T-cell (primary cell): ENCODE data around the gene LILRA6. TPM values are rescaled to one million over a fixed set of nuclear protein-coding genes. Genes with fewer than 3 reads are reported as not detected.
"Not testable (repeated sequence)": the region's sequence is repeated elsewhere in the genome, so short reads cannot be mapped to it uniquely, and the experiment has no call there.

Source experiments
- ATAC-seq, 4 experiments: fragments of 200-7000 bp in 3 of 4; fragments of 150-1000 bp in 1 of 4; cut with Tn5 transposase; replicated peaks in 1 of 4; 1 replicate in 3 of 4; 2 replicates in 1 of 4; pipeline ENCODE4 v1.10.0; 2021; ENCODE audit warnings: moderate library complexity in 3 of 4, mild to moderate bottlenecking in 2 of 4, moderate number of reproducible peaks in 1 of 4
- CTCF ChIA-PET, 2 donors: fragments of 300-600 bp; sonication (Branson Sonifier 250); formaldehyde crosslinking; loops; one replicate each; lab custom pipeline; 2022; ENCODE audit warnings: antibody characterized with exemption in 2 of 2; lab: Charles Lee
- POLR2A ChIA-PET, 2 donors: fragments of 300-600 bp; sonication (Branson Sonifier 250); formaldehyde crosslinking; loops; one replicate each; lab custom pipeline; 2022; ENCODE audit warnings: antibody characterized with exemption in 2 of 2; lab: Charles Lee
- DNase-seq, 35 experiments: peaks; one replicate each; pipeline versions ENCODE4 v3.0.0 to v3.0.0-alpha.2; 2013 to 2023
- H3K27ac ChIP-seq: one replicate; pipeline ENCODE4 v1.5.1; 2013; ENCODE audit warnings: low read length
- H3K27me3 ChIP-seq, 2 experiments: replicated peaks in 1 of 2; 1 replicate in 1 of 2; 2 replicates in 1 of 2; pipeline versions ENCODE4 v1.6.1 to v1.7.0; 2013; ENCODE audit warnings: low read length in 1 of 2, mixed read lengths in 1 of 2; ENCODE audit not compliant: control insufficient read depth in 2 of 2, insufficient read depth in 2 of 2; ENCODE audit errors: extremely low read depth in 1 of 2
- H3K36me3 ChIP-seq, 2 donors: 1 replicate in 1 of 2; 2 replicates in 1 of 2; pipeline versions ENCODE4 v1.6.1 to v1.7.0; 2013; ENCODE audit warnings: low read length in 1 of 2; ENCODE audit not compliant: control insufficient read depth in 2 of 2, insufficient read depth in 1 of 2; ENCODE audit errors: extremely low read depth in 1 of 2
- H3K4me1 ChIP-seq, 2 experiments: 1 replicate in 1 of 2; 2 replicates in 1 of 2; pipeline versions ENCODE4 v1.6.1 to v1.7.0; 2013; ENCODE audit warnings: low read length in 2 of 2, mixed read lengths in 1 of 2; ENCODE audit not compliant: insufficient read depth in 2 of 2, control insufficient read depth in 1 of 2; ENCODE audit errors: extremely low read depth in 1 of 2
- H3K4me3 ChIP-seq, 2 donors: 1 replicate in 1 of 2; 2 replicates in 1 of 2; pipeline versions ENCODE4 v1.5.1 to v1.7.0; 2013; ENCODE audit warnings: mild to moderate bottlenecking in 2 of 2, low read length in 1 of 2, moderate library complexity in 1 of 2; ENCODE audit not compliant: control insufficient read depth in 1 of 2; ENCODE audit errors: extremely low read depth in 1 of 2
- H3K9me3 ChIP-seq: 2 replicates; pipeline ENCODE4 v1.7.0; 2013
- H3K27ac Mint-ChIP-seq, 2 donors: one replicate each; pipeline ENCODE4 v1.8.0; 2020 to 2021; ENCODE audit warnings: mild to moderate bottlenecking in 2 of 2, mixed read lengths in 2 of 2
- H3K27me3 Mint-ChIP-seq, 2 donors: one replicate each; pipeline ENCODE4 v1.8.0; 2021 to 2022; ENCODE audit warnings: mixed read lengths in 2 of 2
- H3K36me3 Mint-ChIP-seq: one replicate; pipeline ENCODE4 v1.8.0; 2021; ENCODE audit warnings: mixed read lengths
- H3K4me1 Mint-ChIP-seq, 3 donors: one replicate each; pipeline ENCODE4 v1.8.0; 2020 to 2022; ENCODE audit warnings: mixed read lengths in 3 of 3, mild to moderate bottlenecking in 1 of 3
- H3K4me3 Mint-ChIP-seq, 3 donors: one replicate each; pipeline ENCODE4 v1.8.0; 2020 to 2022; ENCODE audit warnings: mild to moderate bottlenecking in 3 of 3, mixed read lengths in 3 of 3, moderate library complexity in 3 of 3
- H3K9me3 Mint-ChIP-seq, 3 donors: one replicate each; pipeline ENCODE4 v1.8.0; 2020 to 2022; ENCODE audit warnings: mixed read lengths in 3 of 3
- WGBS: methylation state at CpG from one replicate; pipeline ENCODE4 v1.1.5; 2013; ENCODE audit warnings: missing lambda C conversion rate; ENCODE audit not compliant: insufficient coverage; 5-methylcytosine and 5-hydroxymethylcytosine counted together
- total RNA-seq, 35 experiments: library from RNA in 6 of 35; stranded (reverse) in 6 of 35; fragments of 120-200 nt in 1 of 35; gene quantifications; one replicate each; pipeline versions ENCODE4 v1.2.1 to v1.2.4 and lab custom pipeline; 2013 to 2026

Gene LILRA6
- total RNA-seq, 5 donors from 2014 or later (not counting 1 experiment from before 2014, with no cell fraction given), result 0.13 to 0.58 (median 0.43) TPM; not detected in 2

GRCh38 chr19:54221947-54222346 lies 20.6 kb downstream of the LILRA6 start:
- H3K27ac ChIP-seq, POLR2A ChIA-PET, H3K36me3 ChIP-seq, DNase-seq, H3K9me3 ChIP-seq, H3K27ac Mint-ChIP-seq, H3K9me3 Mint-ChIP-seq, H3K4me3 ChIP-seq, CTCF ChIA-PET, H3K4me3 Mint-ChIP-seq, H3K27me3 Mint-ChIP-seq, ATAC-seq, H3K27me3 ChIP-seq, H3K36me3 Mint-ChIP-seq: not testable (repeated sequence)
- WGBS, result no CpG with 5 or more reads among the region's 7 CpGs
- peaks cover 0 to 13% of the 10 kb centered on the region in 2 experiments for H3K4me1 ChIP-seq
- H3K4me1 Mint-ChIP-seq, result peaks cover 4 to 10% (median 6%) of the 10 kb centered on the region in 3 donors

GRCh38 chr19:54219702-54220101 lies 22.9 kb downstream of the LILRA6 start:
- H3K9me3 ChIP-seq, H3K27ac ChIP-seq, H3K4me3 ChIP-seq, CTCF ChIA-PET, H3K36me3 ChIP-seq, H3K36me3 Mint-ChIP-seq, H3K9me3 Mint-ChIP-seq, H3K27me3 ChIP-seq, H3K4me3 Mint-ChIP-seq, H3K27ac Mint-ChIP-seq, H3K27me3 Mint-ChIP-seq, DNase-seq, ATAC-seq, POLR2A ChIA-PET: not testable (repeated sequence)
- WGBS, result no CpG with 5 or more reads among the region's 5 CpGs
- H3K4me1 Mint-ChIP-seq, result peaks cover 4 to 10% (median 6%) of the 10 kb centered on the region in 3 donors
- peaks cover 0 to 13% of the 10 kb centered on the region in 2 experiments for H3K4me1 ChIP-seq

GRCh38 chr19:54218960-54219661 lies 23.5 kb downstream of the LILRA6 start:
- peaks cover 2 to 6% of the 10 kb centered on the region in 2 donors for H3K27me3 Mint-ChIP-seq
- WGBS, result 93% methylated on average over 17 of the region's 27 CpGs
- POLR2A ChIA-PET, result no interaction called here

GRCh38 chr19:54218259-54218658 lies 24.3 kb downstream of the LILRA6 start:
- no peak overlapping the region for H3K4me3 Mint-ChIP-seq
- Histone ChIP-seq H3K9me3 (no peaks in the 10 kb centered on the region), H3K36me3 (no peaks in the 10 kb centered on the region), H3K27ac (no peak overlapping the region), H3K27me3 (peaks cover 0 to 3% of the 10 kb centered on the region in 2 experiments), H3K4me1 (peaks cover 0 to 9% of the 10 kb centered on the region in 2 experiments), H3K4me3 (no peak overlapping the region)
- peaks cover 3 to 8% (median 5%) of the 10 kb centered on the region in 3 donors for H3K4me1 Mint-ChIP-seq
- H3K27me3 Mint-ChIP-seq, result peaks cover 2% of the 10 kb centered on the region in 2 donors
- H3K27ac Mint-ChIP-seq, result no peak overlapping the region
- POLR2A ChIA-PET, result no interaction called here
- ATAC-seq (no peak), DNase-seq (no peak)
- CTCF ChIA-PET, result no interaction called here
- no peaks in the 10 kb centered on the region for H3K36me3 Mint-ChIP-seq
- WGBS, result 84% methylated on average over 7 of the region's 8 CpGs
- no peaks in the 10 kb centered on the region for H3K9me3 Mint-ChIP-seq

More at GRCh38 chr19:54218960-54219661, 23.5 kb downstream of the LILRA6 start:
- no peaks in the 10 kb centered on the region for H3K36me3 Mint-ChIP-seq
- H3K9me3 Mint-ChIP-seq, result no peaks in the 10 kb centered on the region
- H3K4me3 Mint-ChIP-seq, result no peak overlapping the region
- H3K27ac Mint-ChIP-seq, result no peak overlapping the region
- CTCF ChIA-PET, result no interaction called here
- Histone ChIP-seq H3K4me3 (no peak overlapping the region), H3K36me3 (no peaks in the 10 kb centered on the region), H3K9me3 (no peaks in the 10 kb centered on the region), H3K27ac (no peak overlapping the region), H3K27me3 (peaks cover 0 to 3% of the 10 kb centered on the region in 2 experiments), H3K4me1 (peaks cover 0 to 13% of the 10 kb centered on the region in 2 experiments)
- no peak for ATAC-seq
- H3K4me1 Mint-ChIP-seq, result peaks cover 4 to 10% (median 6%) of the 10 kb centered on the region in 3 donors
- DNase-seq, result no peak

GRCh38 chr19:54217517-54218247 lies 24.9 kb downstream of the LILRA6 start:
- H3K4me1 ChIP-seq, H3K36me3 Mint-ChIP-seq, H3K27me3 ChIP-seq, H3K9me3 ChIP-seq, H3K27ac Mint-ChIP-seq, CTCF ChIA-PET, H3K27me3 Mint-ChIP-seq, POLR2A ChIA-PET, H3K4me3 ChIP-seq, H3K4me3 Mint-ChIP-seq, H3K9me3 Mint-ChIP-seq, H3K27ac ChIP-seq, ATAC-seq, H3K36me3 ChIP-seq, DNase-seq, H3K4me1 Mint-ChIP-seq: not testable (repeated sequence)
- WGBS, result 86% methylated on average over 7 of the region's 20 CpGs

- Mint-ChIP-seq H3K4me1 (peaks cover 0 to 8% (median 3%) of the 10 kb centered on the region in 3 donors), H3K27me3 (peaks cover 0 to 2% of the 10 kb centered on the region in 2 donors), H3K27ac (no peak overlapping the region), H3K36me3 (no peaks in the 10 kb centered on the region), H3K9me3 (no peaks in the 10 kb centered on the region), H3K4me3 (no peak overlapping the region)
- ChIA-PET POLR2A (no interaction called here), CTCF (no interaction called here)
- no peak for DNase-seq
- no peaks in the 10 kb centered on the region for H3K9me3 ChIP-seq
- H3K4me3 ChIP-seq, result no peak overlapping the region
- no peak overlapping the region for H3K27ac ChIP-seq
- no peak for ATAC-seq
- H3K27me3 ChIP-seq, result no peaks in the 10 kb centered on the region
- H3K36me3 ChIP-seq, result no peaks in the 10 kb centered on the region
- H3K4me1 ChIP-seq, result no peaks in the 10 kb centered on the region
- WGBS, result 72% methylated on average over 6 of the region's 9 CpGs
These were observed 25.7 kb downstream of the LILRA6 start for GRCh38 chr19:54216869-54217268.
